ENCODE results near the gene TMEM252.
A peak's percentile ranks its signal among the peaks of the same experiment; 100 is the strongest.

TMEM252 gene

DNA sequence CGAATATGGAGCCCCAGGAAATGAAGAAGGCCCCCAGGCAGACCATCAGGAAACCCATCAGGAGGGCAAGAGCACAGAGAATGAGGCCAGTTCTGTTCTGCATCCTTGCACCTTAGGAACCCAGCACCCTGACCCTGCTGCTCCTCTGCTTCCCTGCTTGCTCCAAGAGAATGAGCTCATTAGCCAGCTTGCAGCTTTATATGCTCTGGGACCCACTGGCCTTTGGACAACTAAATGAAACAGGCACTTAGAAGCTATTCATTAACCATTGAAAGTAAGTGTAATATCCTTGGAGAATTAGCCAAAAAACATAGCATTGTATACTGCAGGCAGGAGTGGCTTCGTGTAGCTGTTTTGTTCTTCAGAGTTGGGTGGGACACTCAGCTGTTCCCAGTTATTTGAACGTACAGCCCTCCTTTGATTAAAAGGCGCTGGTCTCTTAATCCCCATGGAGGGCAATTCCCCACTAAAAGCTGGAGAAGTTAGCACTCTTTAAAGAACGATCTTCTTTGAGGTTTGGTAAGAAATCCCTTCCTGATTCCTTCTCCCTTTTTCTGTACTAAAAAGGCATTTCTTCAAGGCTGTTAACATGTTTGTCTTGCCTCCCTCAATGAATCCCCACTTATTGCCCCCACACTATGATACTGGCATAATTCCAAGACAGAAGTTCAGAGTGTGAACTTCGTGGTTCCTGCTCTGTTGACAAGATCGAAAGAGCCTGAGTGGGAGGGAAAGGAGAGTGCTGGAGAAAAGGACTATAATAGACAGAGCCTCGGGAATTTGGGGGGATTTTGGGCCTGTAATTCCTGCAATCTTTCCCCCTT lies at the start of gene TMEM252:
Gene TMEM252 (minus strand): TSS at position 172 of the 824 bp plus-strand sequence. CDS start 69 bp downstream, at position 103.
- no peaks in the 10 kb centered on the region for H3K9me3 Mint-ChIP-seq

DNA sequence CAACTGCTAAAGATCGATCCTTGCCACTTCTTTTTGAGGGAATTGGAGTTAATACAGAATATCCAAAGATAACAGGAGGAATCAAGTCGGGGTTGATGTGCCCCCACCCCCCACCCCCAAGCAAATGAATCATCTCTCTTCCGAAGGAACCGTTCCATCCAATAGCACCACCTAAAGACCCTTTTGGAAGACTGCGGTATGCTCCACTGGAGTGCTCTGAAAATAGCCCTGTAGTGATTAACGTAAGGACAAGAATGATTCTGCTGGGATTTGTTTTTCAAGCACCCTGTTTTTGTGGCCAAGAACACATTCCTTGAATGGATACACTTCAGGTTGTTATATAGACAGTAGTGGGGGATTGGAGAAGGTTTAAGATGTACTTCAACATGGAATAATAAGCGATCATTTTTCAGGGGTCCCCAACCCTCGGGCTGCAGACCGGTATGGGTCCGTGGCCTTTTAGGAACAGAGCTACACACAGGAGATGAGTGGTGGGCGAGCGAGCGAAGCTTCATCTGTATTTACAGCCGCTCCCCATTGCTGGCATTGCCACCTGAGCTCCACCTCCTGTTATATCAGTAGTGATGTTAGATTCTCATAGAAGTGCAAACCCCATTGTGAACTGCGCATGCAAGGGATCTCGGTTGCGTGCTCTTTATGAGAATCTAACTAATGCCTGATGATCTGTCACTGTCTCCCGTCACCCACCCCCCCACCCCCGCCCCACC lies 44.5 kb upstream of the TMEM252 start:
- Mint-ChIP-seq H3K9me3 (peaks cover 3% of the 10 kb centered on the region), H3K4me1 (ENCODE audit: low read depth) (peaks cover 4% of the 10 kb centered on the region), H3K36me3 (ENCODE audit: low read depth) (no peaks in the 10 kb centered on the region), H3K4me3 (no peak overlapping the region), H3K27ac (no peak overlapping the region), H3K27me3 (peaks cover 18% of the 10 kb centered on the region)
- no peak for DNase-seq

More for the DNA sequence above, at the start of gene TMEM252:
- Mint-ChIP-seq H3K27me3 (peaks cover 24% of the 10 kb centered on the region), H3K36me3 (ENCODE audit: low read depth) (no peaks in the 10 kb centered on the region), H3K4me3 (no peak within 1 kb of the TSS), H3K27ac (no peak within 1 kb of the TSS), H3K4me1 (ENCODE audit: low read depth) (no peaks in the 10 kb centered on the region)
- DNase-seq, result no peak

DNA sequence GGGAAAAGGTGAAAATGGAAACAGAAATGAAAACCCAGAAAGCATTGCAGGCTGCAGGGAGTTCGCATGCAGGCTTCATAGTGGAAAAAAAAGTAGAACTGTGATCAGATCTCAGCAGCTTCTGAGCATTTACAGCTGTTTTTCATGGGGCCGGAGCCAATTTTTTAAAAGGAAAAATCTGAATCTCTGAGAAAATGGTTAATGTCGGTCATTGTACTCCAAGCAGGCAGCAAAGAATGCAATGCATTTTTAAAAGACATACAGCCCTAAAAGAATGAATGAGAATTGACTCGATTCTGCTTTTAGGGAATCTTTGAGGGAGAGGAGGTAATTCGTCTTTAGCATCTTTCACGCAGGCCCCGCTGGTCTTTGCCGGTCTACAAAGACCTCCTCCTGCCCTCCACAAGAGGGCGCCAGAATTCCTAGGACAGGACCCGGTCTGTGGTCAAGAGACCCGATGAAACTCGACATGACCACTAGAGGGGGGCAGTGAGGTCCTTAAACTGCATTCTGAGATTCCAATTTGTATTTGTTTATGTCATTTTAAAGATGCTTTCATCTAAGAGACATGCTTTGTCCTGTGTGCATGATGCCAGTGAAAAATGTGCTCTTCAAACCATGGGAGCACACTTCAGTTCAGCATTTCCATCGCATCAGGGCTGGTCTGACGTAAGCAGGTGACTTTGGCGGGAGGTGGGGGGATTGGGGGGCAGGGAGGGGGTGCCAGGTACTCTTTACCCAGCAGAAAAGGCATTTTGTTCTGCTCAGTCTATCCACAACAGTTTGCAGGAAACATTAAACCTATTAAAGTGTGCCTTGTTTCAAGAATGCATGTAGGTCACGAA lies 43.7 kb upstream of the TMEM252 start:
- no peaks in the 10 kb centered on the region for H3K36me3 Mint-ChIP-seq (ENCODE audit: low read depth)
- peak; percentile 77 for DNase-seq
- H3K27ac Mint-ChIP-seq, result no peak overlapping the region
- peaks cover 4% of the 10 kb centered on the region for H3K4me1 Mint-ChIP-seq (ENCODE audit: low read depth)
- no peak overlapping the region for H3K4me3 Mint-ChIP-seq
- peaks cover 18% of the 10 kb centered on the region for H3K27me3 Mint-ChIP-seq
- peaks cover 3% of the 10 kb centered on the region for H3K9me3 Mint-ChIP-seq

DNA sequence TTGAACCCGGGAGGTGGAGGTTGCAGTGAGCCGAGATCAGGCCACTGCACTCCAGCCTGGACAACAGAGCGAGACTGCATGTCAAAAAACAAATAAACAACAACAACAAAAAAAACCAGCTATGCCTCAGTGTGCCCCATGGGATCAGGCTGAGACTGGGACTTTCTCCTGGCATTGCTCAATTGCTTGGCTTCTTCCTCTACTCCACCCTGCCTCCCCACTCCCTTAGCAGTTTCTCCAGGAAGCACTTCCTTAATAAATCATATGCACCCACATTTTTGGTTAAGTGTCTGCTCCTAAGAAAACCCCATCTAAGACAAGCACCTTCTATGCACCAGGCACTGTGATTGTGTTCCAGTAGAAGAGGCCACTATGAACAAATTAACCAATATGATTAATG lies 41.0 kb upstream of the TMEM252 start:
- H3K9me3 Mint-ChIP-seq, result no peaks in the 10 kb centered on the region
- DNase-seq, result no peak
- peaks cover 7% of the 10 kb centered on the region for H3K27me3 Mint-ChIP-seq
- H3K4me1 Mint-ChIP-seq (ENCODE audit: low read depth), result peaks cover 4% of the 10 kb centered on the region
- H3K36me3 Mint-ChIP-seq (ENCODE audit: low read depth), result no peaks in the 10 kb centered on the region
- H3K27ac Mint-ChIP-seq, result no peak overlapping the region
- no peak overlapping the region for H3K4me3 Mint-ChIP-seq

DNA sequence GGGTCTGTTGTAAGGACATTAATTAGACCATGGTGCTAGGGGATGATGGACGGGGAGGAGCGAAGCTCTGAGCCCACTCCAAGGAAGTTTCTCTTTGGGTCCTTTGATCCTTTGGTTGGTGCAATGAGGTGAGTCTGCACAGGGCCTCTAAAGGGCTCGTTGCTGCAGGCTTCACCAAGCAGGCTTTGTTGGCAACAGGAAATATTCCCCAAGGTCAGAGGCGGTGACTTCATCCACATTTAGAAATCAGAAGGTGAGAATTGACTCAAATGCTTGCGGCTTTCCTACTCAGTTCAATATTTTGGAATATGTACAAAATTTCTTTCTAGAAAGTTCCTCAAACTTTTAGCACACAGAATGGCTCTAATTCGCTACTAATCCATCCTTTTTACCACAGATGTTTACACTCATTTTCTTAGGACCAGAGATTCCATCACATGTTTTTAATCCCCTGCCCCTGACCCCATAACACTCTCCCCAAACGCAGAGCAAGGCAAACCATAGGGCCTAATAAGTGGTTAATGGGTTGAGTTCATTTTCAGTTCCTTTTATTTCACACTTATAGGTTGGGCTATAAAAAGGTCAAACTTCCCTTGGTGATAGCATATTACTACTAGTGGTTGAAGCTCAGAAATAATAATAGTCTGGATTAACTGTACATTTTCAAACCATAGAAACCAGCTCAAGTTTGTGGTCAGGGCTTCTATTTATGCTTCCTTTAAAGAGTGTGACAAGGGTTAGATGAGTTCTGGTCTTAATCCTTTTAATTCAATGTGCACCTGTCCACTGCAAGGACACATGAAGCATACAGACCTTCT lies 37.3 kb upstream of the TMEM252 start:
- no peaks in the 10 kb centered on the region for H3K9me3 Mint-ChIP-seq
- H3K4me3 Mint-ChIP-seq, result no peak overlapping the region
- H3K27me3 Mint-ChIP-seq, result peaks cover 5% of the 10 kb centered on the region

GRCh38 chr9:68575817-68576216 lies 35.1 kb upstream of the TMEM252 start:
- DNase-seq, result no peak
- Mint-ChIP-seq H3K36me3 (ENCODE audit: low read depth) (no peaks in the 10 kb centered on the region), H3K4me1 (ENCODE audit: low read depth) (no peaks in the 10 kb centered on the region), H3K27ac (no peak overlapping the region), H3K9me3 (no peaks in the 10 kb centered on the region), H3K4me3 (no peak overlapping the region), H3K27me3 (peaks cover 10% of the 10 kb centered on the region)

More for the DNA sequence above, 37.3 kb upstream of the TMEM252 start:
- DNase-seq, result no peak
- no peak overlapping the region for H3K27ac Mint-ChIP-seq
- H3K36me3 Mint-ChIP-seq (ENCODE audit: low read depth), result no peaks in the 10 kb centered on the region
- no peaks in the 10 kb centered on the region for H3K4me1 Mint-ChIP-seq (ENCODE audit: low read depth)

- Mint-ChIP-seq H3K27ac (no peak overlapping the region), H3K36me3 (ENCODE audit: low read depth) (no peaks in the 10 kb centered on the region), H3K9me3 (no peaks in the 10 kb centered on the region), H3K4me3 (no peak overlapping the region), H3K4me1 (ENCODE audit: low read depth) (no peaks in the 10 kb centered on the region), H3K27me3 (peaks cover 24% of the 10 kb centered on the region)
- no peak for DNase-seq
Observed at GRCh38 chr9:68574150-68574549, 33.5 kb upstream of the TMEM252 start.

DNA sequence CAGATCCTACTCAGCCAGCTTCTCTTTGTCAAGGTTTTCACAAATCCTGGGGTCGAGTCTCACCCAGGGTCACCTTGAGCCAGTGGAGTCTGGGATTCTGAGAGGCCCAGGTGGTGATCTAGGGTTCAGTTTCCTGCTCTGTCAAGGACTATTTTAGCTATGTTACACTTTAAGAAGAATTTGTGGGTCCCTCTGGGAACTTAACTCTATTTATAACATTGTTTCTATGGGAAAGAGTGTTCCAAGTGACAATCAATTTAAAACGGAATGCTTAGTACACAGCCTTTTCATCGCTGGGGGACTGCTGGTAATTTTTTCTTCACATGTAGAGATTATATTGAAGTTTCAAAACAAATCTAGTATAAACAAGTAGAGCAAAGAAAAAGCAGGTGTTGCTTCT lies 26.9 kb upstream of the TMEM252 start:
- H3K36me3 Mint-ChIP-seq (ENCODE audit: low read depth), result no peaks in the 10 kb centered on the region
- no peak overlapping the region for H3K27ac Mint-ChIP-seq
- DNase-seq, result no peak
- H3K27me3 Mint-ChIP-seq, result peaks cover 48% of the 10 kb centered on the region
- H3K9me3 Mint-ChIP-seq, result no peaks in the 10 kb centered on the region
- no peak overlapping the region for H3K4me3 Mint-ChIP-seq
- H3K4me1 Mint-ChIP-seq (ENCODE audit: low read depth), result no peaks in the 10 kb centered on the region

DNA sequence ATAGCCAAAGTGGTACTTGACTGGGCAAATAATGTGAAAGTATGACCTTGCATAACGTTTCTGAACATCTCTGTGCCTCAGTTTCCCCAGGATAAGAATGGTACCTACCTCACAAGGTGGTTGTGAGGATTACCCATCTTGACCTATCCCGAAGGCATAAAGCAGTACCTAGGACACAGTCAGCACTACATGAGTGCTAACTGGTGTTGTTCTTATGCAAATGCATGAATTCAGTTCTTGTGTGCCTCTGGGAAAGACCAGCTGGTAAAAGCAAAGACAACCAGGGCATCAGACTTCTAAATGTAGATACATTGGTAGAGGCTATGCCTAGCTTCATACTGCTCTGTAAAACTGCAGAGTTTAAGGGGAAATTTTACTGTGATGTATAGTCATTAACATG lies 21.8 kb upstream of the TMEM252 start:
- H3K36me3 Mint-ChIP-seq (ENCODE audit: low read depth), result no peaks in the 10 kb centered on the region
- peaks cover 7% of the 10 kb centered on the region for H3K4me1 Mint-ChIP-seq (ENCODE audit: low read depth)
- no peak overlapping the region for H3K27ac Mint-ChIP-seq
- peaks cover 37% of the 10 kb centered on the region for H3K27me3 Mint-ChIP-seq
- H3K4me3 Mint-ChIP-seq, result no peak overlapping the region
- no peaks in the 10 kb centered on the region for H3K9me3 Mint-ChIP-seq
- no peak for DNase-seq

DNA sequence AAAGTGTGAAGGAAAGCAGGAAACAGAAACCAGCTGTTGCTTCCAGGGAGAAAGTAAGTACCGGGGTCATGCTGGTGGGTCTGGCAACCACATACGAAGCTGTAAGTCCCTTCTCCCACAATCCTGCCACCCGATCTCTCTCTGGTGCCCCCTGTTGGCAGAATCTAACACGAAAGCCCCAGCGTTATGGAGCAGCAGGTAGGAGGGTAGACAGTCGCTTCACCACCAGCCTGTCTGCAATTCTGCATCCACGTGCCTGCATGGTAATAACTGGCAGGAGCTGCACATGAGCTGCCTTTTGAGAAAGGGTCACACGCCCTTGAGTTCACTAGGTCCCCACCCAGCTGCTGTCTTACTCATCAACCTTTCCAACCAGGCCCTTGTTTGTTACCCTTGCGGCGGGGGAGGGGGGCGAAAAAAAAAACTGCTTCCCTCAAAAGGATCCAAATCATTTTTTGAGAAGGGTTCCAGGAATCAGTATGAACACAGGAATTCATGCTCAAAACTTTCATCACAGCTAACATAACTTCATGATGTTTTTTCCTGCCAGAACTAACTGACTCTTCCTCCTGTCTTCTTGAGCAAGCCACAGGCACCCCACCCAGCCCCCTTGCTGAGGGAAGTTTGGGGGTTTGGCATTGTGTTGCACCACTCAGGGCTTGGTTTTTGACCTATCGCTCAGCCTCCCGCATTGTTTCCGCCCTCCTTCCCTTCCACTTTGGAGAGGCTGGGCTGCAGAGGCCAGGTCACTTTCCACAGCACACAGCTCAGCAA lies 19.6 kb upstream of the TMEM252 start:
- peaks cover 38% of the 10 kb centered on the region for H3K27me3 Mint-ChIP-seq
- no peaks in the 10 kb centered on the region for H3K36me3 Mint-ChIP-seq (ENCODE audit: low read depth)
- H3K9me3 Mint-ChIP-seq, result no peaks in the 10 kb centered on the region
- no peak overlapping the region for H3K27ac Mint-ChIP-seq
- DNase-seq, result peak; percentile 63
- H3K4me3 Mint-ChIP-seq, result no peak overlapping the region
- H3K4me1 Mint-ChIP-seq (ENCODE audit: low read depth), result peaks cover 7% of the 10 kb centered on the region

DNA sequence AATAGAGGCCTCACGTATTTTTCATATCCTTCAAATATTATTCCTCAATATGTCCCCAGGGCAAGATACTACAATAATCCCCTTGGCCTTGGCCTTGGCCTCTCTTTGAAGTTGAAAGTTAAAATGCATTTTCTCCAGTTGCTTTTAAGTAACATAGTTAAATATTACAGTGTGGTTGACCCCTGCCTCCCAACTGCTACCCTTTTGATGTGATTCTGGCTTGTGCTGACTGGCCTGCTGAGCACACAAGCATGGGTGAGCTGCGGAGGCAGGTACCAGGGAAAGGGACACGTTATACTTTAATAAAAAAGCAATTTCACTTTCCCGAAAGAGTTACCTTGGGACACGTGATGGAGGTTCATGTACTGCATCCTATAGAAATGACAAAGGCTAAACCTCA lies 17.9 kb upstream of the TMEM252 start:
- DNase-seq, result no peak
- Mint-ChIP-seq H3K27ac (no peak overlapping the region), H3K4me1 (ENCODE audit: low read depth) (peaks cover 7% of the 10 kb centered on the region), H3K4me3 (no peak overlapping the region), H3K36me3 (ENCODE audit: low read depth) (no peaks in the 10 kb centered on the region), H3K27me3 (peaks cover 36% of the 10 kb centered on the region), H3K9me3 (no peaks in the 10 kb centered on the region)

DNA sequence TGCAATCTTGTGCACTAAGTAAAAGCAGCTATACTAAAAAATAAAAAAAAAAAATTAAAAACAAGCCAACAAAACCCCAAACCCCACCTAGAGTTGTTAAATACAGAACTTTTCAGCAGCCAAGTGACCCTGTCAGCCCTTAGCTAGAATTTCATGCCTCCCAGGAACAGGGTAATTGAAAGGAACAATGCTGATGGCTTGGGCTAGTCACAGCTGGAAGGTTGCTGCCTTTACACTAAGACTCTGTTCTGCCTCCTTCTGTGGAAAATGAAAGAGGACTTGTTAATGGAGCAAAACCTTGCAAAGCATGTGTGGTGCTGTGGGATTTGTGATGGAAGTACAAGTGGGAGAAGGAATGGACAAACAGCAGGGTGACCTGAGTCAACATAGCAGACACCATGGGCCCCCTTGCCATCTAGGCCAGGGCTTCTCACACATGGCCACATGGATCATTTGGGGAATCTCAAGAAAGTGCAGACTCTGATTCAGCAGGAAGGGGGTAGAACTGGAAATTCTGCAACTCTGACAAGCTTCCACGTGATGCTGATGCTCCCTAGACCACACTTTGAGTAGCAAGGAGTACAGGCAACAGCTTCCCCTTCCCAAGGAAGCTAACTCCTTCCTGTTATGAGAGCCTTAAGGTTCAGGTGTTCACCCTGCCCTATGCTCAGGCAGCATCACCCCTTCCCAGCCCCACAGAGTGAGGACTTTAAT lies 14.9 kb upstream of the TMEM252 start:
- H3K27ac Mint-ChIP-seq, result no peak overlapping the region
- peaks cover 6% of the 10 kb centered on the region for H3K4me1 Mint-ChIP-seq (ENCODE audit: low read depth)
- no peaks in the 10 kb centered on the region for H3K9me3 Mint-ChIP-seq
- H3K27me3 Mint-ChIP-seq, result peaks cover 23% of the 10 kb centered on the region
- H3K36me3 Mint-ChIP-seq (ENCODE audit: low read depth), result no peaks in the 10 kb centered on the region
- H3K4me3 Mint-ChIP-seq, result no peak overlapping the region
- no peak for DNase-seq

All from activated T-cell treated with anti-CD3 and anti-CD28 coated beads, Interleukin-2, amount 50 U/mL, for 24 hours (primary cell).